ENCODE results near the gene TCP1.
A peak's percentile ranks its signal among the peaks of the same experiment; 100 is the strongest.

The TCP1 gene

DNA sequence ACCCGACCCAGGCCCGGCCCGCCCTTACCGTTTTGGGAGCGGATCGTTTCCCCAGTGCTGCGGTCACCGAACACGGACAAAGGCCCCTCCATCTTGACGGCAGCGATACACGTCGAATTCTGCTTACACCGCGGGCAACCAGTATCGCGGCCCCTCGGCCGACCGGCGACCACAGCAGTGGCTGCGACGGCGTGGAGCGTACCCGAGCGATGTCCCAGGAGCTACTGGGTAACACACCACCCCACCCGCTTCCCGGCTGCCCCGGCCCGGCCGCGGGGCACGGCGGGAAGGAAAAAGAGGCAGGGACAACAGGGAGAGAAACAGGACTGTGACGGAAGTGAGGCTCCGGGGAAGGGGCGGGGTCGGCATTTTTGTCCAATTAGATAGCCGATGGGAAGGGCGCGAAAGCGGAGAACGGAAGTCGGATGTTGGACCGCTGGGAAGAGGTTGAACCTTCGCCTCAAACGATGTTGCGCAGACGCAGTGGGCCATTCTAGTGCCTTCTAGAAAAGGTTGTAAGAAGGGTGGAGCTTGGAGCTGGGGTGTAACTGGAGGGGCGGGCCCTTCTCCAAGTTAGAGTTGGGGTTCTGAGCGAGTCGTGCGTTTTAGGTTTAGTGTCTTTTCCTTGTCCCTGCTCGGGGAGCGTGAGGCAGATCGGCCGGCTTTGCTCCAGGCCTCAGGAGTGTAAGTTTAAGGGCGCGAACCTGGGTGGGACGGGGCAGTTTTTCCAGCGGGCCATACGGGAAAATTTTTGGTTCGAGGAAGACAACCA, at the start of gene TCP1:
Gene TCP1, minus strand, starts transcription at position 226 of the 772 bp plus-strand sequence. Its CDS starts 134 bp downstream, at position 92.
- peak within 1 kb of the TSS; percentile 95 for H3K9ac ChIP-seq (ENCODE audit: low read length)
- peak within 1 kb of the TSS; percentile 98 for H3K27ac ChIP-seq (ENCODE audit: low read depth, low read length)
- peaks cover 24% of the 10 kb centered on the region for H3K4me1 ChIP-seq (ENCODE audit: control insufficient read depth, insufficient read depth, low read length)
- H3K27me3 ChIP-seq (ENCODE audit: control insufficient read depth, insufficient read depth, low read length), result no peaks in the 10 kb centered on the region
- H3K4me3 ChIP-seq (ENCODE audit: low read length), result peak within 1 kb of the TSS; percentile 99
- H3K36me3 ChIP-seq (ENCODE audit: control insufficient read depth, insufficient read depth, low read length), result peaks cover 11% of the 10 kb centered on the region

GRCh38 chr6:159838020-159838744, 48.8 kb upstream of the TCP1 start:
- Histone ChIP-seq H3K36me3 (ENCODE audit: control insufficient read depth, insufficient read depth, low read length) (no peaks in the 10 kb centered on the region), H3K9ac (ENCODE audit: low read length) (no peak overlapping the region), H3K27me3 (ENCODE audit: control insufficient read depth, insufficient read depth, low read length) (no peaks in the 10 kb centered on the region), H3K4me1 (ENCODE audit: control insufficient read depth, insufficient read depth, low read length) (no peaks in the 10 kb centered on the region), H3K4me3 (ENCODE audit: low read length) (no peak overlapping the region), H3K27ac (ENCODE audit: low read depth, low read length) (no peak overlapping the region)

DNA sequence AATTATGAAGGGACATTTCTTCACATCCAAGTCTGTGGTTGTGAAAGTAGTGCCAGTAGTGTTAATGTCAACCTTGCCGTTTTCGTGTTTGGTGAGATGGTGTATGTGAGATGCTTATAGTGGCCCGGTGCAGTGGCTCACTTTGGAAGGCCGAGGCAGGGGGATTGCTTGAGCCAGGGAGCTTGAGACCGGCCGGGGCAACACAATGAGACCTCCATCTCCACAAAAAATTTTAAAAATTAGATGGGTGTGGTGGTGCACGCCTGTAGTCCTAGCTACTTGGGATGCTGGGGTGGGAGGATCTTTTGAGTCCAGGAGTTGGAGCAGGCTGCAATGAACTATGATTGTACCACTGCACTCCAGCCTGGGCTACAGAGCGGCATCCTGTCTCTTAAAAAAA, 48.1 kb upstream of the TCP1 start:
- no peaks in the 10 kb centered on the region for H3K4me1 ChIP-seq (ENCODE audit: control insufficient read depth, insufficient read depth, low read length)
- H3K27ac ChIP-seq (ENCODE audit: low read depth, low read length), result no peak overlapping the region
- no peak overlapping the region for H3K4me3 ChIP-seq (ENCODE audit: low read length)
- H3K36me3 ChIP-seq (ENCODE audit: control insufficient read depth, insufficient read depth, low read length), result no peaks in the 10 kb centered on the region
- no peaks in the 10 kb centered on the region for H3K27me3 ChIP-seq (ENCODE audit: control insufficient read depth, insufficient read depth, low read length)
- no peak overlapping the region for H3K9ac ChIP-seq (ENCODE audit: low read length)

GRCh38 chr6:159836718-159837490, 47.5 kb upstream of the TCP1 start:
- Histone ChIP-seq H3K4me1 (ENCODE audit: control insufficient read depth, insufficient read depth, low read length) (no peaks in the 10 kb centered on the region), H3K9ac (ENCODE audit: low read length) (no peak overlapping the region), H3K36me3 (ENCODE audit: control insufficient read depth, insufficient read depth, low read length) (no peaks in the 10 kb centered on the region), H3K27ac (ENCODE audit: low read depth, low read length) (no peak overlapping the region), H3K4me3 (ENCODE audit: low read length) (no peak overlapping the region), H3K27me3 (ENCODE audit: control insufficient read depth, insufficient read depth, low read length) (no peaks in the 10 kb centered on the region)

DNA sequence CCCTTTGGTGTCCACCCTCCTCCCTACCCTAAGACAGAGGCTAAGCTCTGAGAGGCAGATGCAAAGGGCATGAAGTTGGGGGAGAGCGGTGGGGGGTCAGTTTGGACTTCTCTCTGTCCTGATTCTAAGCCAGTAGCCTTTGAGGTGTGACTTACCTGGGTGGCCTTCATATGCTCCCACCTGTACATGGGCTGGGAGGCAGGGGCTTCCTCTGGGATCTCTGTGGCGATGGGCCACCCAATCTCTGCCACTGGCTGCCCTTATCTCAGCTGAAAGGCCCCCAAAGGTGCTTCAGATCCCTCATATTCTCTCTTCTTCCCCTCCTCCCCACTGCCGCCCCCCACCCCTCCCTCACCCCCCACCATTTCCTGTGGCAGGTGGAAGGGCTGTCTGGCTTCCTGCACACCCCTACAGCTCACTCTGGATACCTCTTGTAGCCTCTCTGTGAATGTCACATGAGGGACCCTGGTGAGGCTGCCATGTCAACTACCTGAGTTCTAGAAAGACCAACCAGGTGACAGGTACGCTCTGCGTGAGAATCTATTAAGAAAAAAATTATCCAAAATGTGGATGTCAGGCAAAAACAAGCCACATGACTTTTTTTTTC, 44.7 kb upstream of the TCP1 start:
- no peak overlapping the region for H3K4me3 ChIP-seq (ENCODE audit: low read length)
- H3K36me3 ChIP-seq (ENCODE audit: control insufficient read depth, insufficient read depth, low read length), result no peaks in the 10 kb centered on the region
- no peaks in the 10 kb centered on the region for H3K4me1 ChIP-seq (ENCODE audit: control insufficient read depth, insufficient read depth, low read length)
- H3K27me3 ChIP-seq (ENCODE audit: control insufficient read depth, insufficient read depth, low read length), result no peaks in the 10 kb centered on the region
- H3K9ac ChIP-seq (ENCODE audit: low read length), result no peak overlapping the region
- H3K27ac ChIP-seq (ENCODE audit: low read depth, low read length), result no peak overlapping the region

GRCh38 chr6:159833556-159833955, 44.2 kb upstream of the TCP1 start:
- no peak overlapping the region for H3K9ac ChIP-seq (ENCODE audit: low read length)
- H3K27ac ChIP-seq (ENCODE audit: low read depth, low read length), result no peak overlapping the region
- H3K36me3 ChIP-seq (ENCODE audit: control insufficient read depth, insufficient read depth, low read length), result no peaks in the 10 kb centered on the region
- no peak overlapping the region for H3K4me3 ChIP-seq (ENCODE audit: low read length)
- no peaks in the 10 kb centered on the region for H3K4me1 ChIP-seq (ENCODE audit: control insufficient read depth, insufficient read depth, low read length)
- H3K27me3 ChIP-seq (ENCODE audit: control insufficient read depth, insufficient read depth, low read length), result no peaks in the 10 kb centered on the region

GRCh38 chr6:159832946-159833345, 43.5 kb upstream of the TCP1 start:
- Histone ChIP-seq H3K27me3 (ENCODE audit: control insufficient read depth, insufficient read depth, low read length) (no peaks in the 10 kb centered on the region), H3K9ac (ENCODE audit: low read length) (no peak overlapping the region), H3K27ac (ENCODE audit: low read depth, low read length) (no peak overlapping the region), H3K36me3 (ENCODE audit: control insufficient read depth, insufficient read depth, low read length) (no peaks in the 10 kb centered on the region), H3K4me1 (ENCODE audit: control insufficient read depth, insufficient read depth, low read length) (no peaks in the 10 kb centered on the region), H3K4me3 (ENCODE audit: low read length) (no peak overlapping the region)

GRCh38 chr6:159831373-159831679, 41.9 kb upstream of the TCP1 start:
- Histone ChIP-seq H3K4me1 (ENCODE audit: control insufficient read depth, insufficient read depth, low read length) (no peaks in the 10 kb centered on the region), H3K27me3 (ENCODE audit: control insufficient read depth, insufficient read depth, low read length) (no peaks in the 10 kb centered on the region), H3K27ac (ENCODE audit: low read depth, low read length) (no peak overlapping the region), H3K4me3 (ENCODE audit: low read length) (no peak overlapping the region), H3K36me3 (ENCODE audit: control insufficient read depth, insufficient read depth, low read length) (no peaks in the 10 kb centered on the region), H3K9ac (ENCODE audit: low read length) (no peak overlapping the region)

DNA sequence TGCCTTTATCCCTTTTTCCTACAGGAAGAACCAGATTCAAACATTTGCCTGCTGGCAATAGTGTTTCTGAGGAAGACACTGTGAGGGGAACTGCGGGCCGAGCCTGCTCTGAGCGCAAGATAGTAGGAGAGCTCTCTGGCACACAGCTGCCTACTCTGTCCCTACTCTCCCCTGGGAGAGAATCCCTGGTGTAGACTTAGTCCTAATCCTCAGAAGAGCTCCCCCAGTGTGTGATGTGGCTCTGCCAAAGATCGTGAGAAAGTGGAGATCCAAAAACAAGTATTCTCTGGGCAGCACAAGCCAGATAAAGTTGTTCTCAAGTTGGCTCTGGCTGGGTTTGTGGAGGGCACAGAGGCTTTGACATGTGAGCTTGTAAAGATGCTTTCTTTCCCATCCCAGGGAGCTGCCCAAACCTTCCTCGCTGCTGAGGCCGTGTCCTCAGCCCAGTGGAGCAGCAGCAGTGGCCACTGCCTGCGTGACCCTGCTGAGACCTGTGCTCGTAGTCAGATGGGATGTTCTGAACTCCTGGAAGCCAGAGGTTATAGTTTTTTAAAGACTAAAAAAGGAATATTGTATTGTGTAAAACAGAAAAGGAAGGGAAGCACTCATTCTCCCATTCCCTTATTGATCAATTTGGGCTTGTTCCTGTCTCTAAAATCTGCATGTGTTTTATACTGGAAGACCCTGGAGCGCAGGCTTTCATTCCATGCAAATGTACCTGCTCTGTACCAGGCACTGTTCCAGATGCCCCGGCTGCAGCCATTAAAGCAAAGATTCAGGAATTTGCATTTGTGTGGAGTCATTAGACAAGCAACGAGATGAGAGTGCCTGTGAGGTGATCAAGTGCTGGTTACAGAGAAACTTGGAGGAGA, 41.3 kb upstream of the TCP1 start:
- Histone ChIP-seq H3K9ac (ENCODE audit: low read length) (no peak overlapping the region), H3K27ac (ENCODE audit: low read depth, low read length) (no peak overlapping the region), H3K4me1 (ENCODE audit: control insufficient read depth, insufficient read depth, low read length) (no peaks in the 10 kb centered on the region), H3K36me3 (ENCODE audit: control insufficient read depth, insufficient read depth, low read length) (no peaks in the 10 kb centered on the region), H3K4me3 (ENCODE audit: low read length) (no peak overlapping the region), H3K27me3 (ENCODE audit: control insufficient read depth, insufficient read depth, low read length) (no peaks in the 10 kb centered on the region)

DNA sequence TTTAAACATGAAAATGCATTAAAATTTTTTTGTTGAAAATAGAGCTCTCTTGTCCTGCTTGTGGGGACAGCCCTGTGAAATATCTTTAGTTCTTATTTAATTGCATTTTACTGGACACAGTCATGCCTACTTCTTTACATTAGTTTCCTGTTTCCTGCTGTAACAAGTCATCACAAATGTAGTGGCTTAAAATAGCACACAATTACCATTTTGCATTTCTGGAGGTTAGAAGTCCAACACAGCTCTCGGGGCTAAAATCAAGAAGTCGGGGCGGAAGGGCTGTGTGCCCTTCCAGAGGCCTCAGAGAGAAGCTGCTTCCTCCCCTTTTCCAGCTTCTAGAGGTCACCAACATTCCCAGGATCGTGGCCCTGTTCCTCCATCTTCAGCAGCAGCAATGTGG, 40.1 kb upstream of the TCP1 start:
- H3K27ac ChIP-seq (ENCODE audit: low read depth, low read length), result no peak overlapping the region
- no peaks in the 10 kb centered on the region for H3K27me3 ChIP-seq (ENCODE audit: control insufficient read depth, insufficient read depth, low read length)
- no peak overlapping the region for H3K9ac ChIP-seq (ENCODE audit: low read length)
- H3K4me3 ChIP-seq (ENCODE audit: low read length), result no peak overlapping the region
- H3K4me1 ChIP-seq (ENCODE audit: control insufficient read depth, insufficient read depth, low read length), result no peaks in the 10 kb centered on the region
- no peaks in the 10 kb centered on the region for H3K36me3 ChIP-seq (ENCODE audit: control insufficient read depth, insufficient read depth, low read length)

DNA sequence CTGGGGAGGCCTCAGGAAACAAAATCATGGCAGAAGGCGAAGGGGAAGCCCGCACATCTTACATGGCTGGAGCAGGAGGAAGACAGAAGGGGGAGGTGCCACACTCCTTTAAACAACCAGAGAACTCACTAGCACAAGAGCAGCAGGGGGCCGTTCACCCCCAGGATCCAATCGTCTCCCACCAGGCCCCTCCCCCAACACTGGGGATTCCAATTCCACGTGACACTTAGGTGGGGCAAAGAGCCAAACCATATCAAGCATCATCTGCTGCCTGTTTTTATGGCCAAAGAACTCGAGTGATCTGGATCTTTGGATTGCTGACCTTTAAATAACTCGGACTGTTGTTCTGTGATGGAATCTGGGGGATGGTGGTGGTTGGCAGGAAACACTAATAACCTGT, 38.7 kb upstream of the TCP1 start:
- Histone ChIP-seq H3K36me3 (ENCODE audit: control insufficient read depth, insufficient read depth, low read length) (no peaks in the 10 kb centered on the region), H3K4me1 (ENCODE audit: control insufficient read depth, insufficient read depth, low read length) (no peaks in the 10 kb centered on the region)

More for the DNA sequence above, 38.7 kb upstream of the TCP1 start:
- no peak overlapping the region for H3K27ac ChIP-seq (ENCODE audit: low read depth, low read length)
- H3K9ac ChIP-seq (ENCODE audit: low read length), result no peak overlapping the region
- H3K4me3 ChIP-seq (ENCODE audit: low read length), result no peak overlapping the region
- H3K27me3 ChIP-seq (ENCODE audit: control insufficient read depth, insufficient read depth, low read length), result no peaks in the 10 kb centered on the region
